K562 (cell line): ENCODE results near the gene ADM2. TPM values are rescaled to one million over a fixed set of nuclear protein-coding genes. Genes with fewer than 3 reads are reported as not detected.

Experiments
- CUX1 ChIP-seq: fragments of 200-800 bp; sonication (Bioruptor generic); IDR thresholded peaks from 2 replicates; pipeline ENCODE4 v1.6.1; 2016; ENCODE audit warnings: missing genetic modification characterization, missing compliant biosample characterization
- DMBX1 ChIP-seq: fragments of 250-450 bp; sonication (Bioruptor Pico); IDR thresholded peaks from 2 replicates; pipeline ENCODE4 v1.8.0; 2022; ENCODE audit warnings: inconsistent platforms, mild to moderate bottlenecking, moderate library complexity, borderline replicate concordance
- MXI1 ChIP-seq: IDR thresholded peaks from 2 replicates; pipeline ENCODE4 v1.6.1; 2011; ENCODE audit warnings: low read depth, mild to moderate bottlenecking, improper control_type of control experiment, low read length
- POLR2H ChIP-seq: IDR thresholded peaks from 2 replicates; pipeline ENCODE4 v1.6.1; 2016; ENCODE audit warnings: missing genetic modification characterization, low read depth, mild to moderate bottlenecking, control low read depth, missing compliant biosample characterization, moderate library complexity
- SNRNP70 ChIP-seq: fragments of 200-400 bp; formaldehyde crosslinking; optimal IDR thresholded peaks from 2 replicates; pipeline ENCODE3; 2017; ENCODE audit warnings: low read depth, low read length
- UBTF ChIP-seq, 2 experiments: IDR thresholded peaks; 2 replicates each; pipeline ENCODE4 v1.6.1; 2012; ENCODE audit warnings: improper control_type of control experiment in 2 of 2, low read depth in 2 of 2, low read length in 2 of 2, borderline replicate concordance in 1 of 2
- ZBTB17 ChIP-seq: fragments of 450-650 bp; formaldehyde crosslinking; IDR thresholded peaks from 2 replicates; pipeline ENCODE4 v1.4.0; 2020; ENCODE audit warnings: mild to moderate bottlenecking
- ZMIZ1 ChIP-seq, 2 experiments: fragments of 150-350 bp in 1 of 2; IDR thresholded peaks; 2 replicates each; pipeline ENCODE4 v1.6.1; 2012 to 2016; ENCODE audit warnings: low read depth in 2 of 2, low read length in 2 of 2, mild to moderate bottlenecking in 1 of 2, moderate library complexity in 1 of 2
- ZNF121 ChIP-seq: sonication (generic); formaldehyde crosslinking; conservative IDR thresholded peaks from 2 replicates; pipeline ENCODE4 v1.8.0; 2022; ENCODE audit warnings: missing genetic modification reagents
- ZNF766 ChIP-seq: fragments of 200-800 bp; sonication (Bioruptor generic); conservative IDR thresholded peaks from 2 replicates; pipeline ENCODE4 v1.6.1; 2016; ENCODE audit warnings: missing genetic modification characterization, missing compliant biosample characterization
- polyA plus RNA-seq, 8 experiments: library from polyadenylated mRNA; depleted of rRNA in 4 of 8; stranded (reverse) in 5 of 8; unstranded in 3 of 8; fragments of >200 nt; fragmentation: Nextera tagmentation in 2 of 8; fragmentation: Illumina TruSeq in 1 of 8; extraction: Ambion mirVana in 2 of 8; extraction: Trizol in 1 of 8; gene quantifications; 2 replicates each; pipeline versions ENCODE4 v1.2.1 to v1.2.3, GENCODE V29; 2011 to 2014; ENCODE audit warnings: inconsistent platforms in 1 of 8, missing spikeins in 1 of 8
- total RNA-seq, 7 experiments: library from RNA; depleted of rRNA in 6 of 7; stranded (reverse); fragments of >200 nt in 6 of 7; fragmentation: Illumina TruSeq in 2 of 7; extraction: Trizol in 2 of 7; gene quantifications; 2 replicates each; pipeline versions ENCODE4 v1.2.1 to v1.2.3, GENCODE V29; 2011 to 2021; ENCODE audit warnings: low replicate concordance in 1 of 7
- TF ChIP-seq, protein P1 (sequence below): fragments of 450-650 bp; formaldehyde crosslinking; IDR thresholded peaks from 2 replicates; pipeline ENCODE4 v1.4.0; 2022; ENCODE audit warnings: mild to moderate bottlenecking, moderate library complexity
- TF ChIP-seq, protein P2 (sequence below), 2 experiments: fragments of 450-650 bp in 1 of 2; sonication (generic) in 1 of 2; formaldehyde crosslinking; conservative IDR thresholded peaks; 2 replicates each; pipeline versions ENCODE4 v1.4.0 to v1.8.1; 2020 to 2022; ENCODE audit warnings: mild to moderate bottlenecking in 1 of 2, missing genetic modification reagents in 1 of 2

The ADM2 gene
- total and polyA plus RNA-seq, 9 of the 15 experiments (the other 6 are each of a cell fraction or from before 2014, with no cell fraction given), result 0.11 to 5.1 (median 0.38) TPM

DNA sequence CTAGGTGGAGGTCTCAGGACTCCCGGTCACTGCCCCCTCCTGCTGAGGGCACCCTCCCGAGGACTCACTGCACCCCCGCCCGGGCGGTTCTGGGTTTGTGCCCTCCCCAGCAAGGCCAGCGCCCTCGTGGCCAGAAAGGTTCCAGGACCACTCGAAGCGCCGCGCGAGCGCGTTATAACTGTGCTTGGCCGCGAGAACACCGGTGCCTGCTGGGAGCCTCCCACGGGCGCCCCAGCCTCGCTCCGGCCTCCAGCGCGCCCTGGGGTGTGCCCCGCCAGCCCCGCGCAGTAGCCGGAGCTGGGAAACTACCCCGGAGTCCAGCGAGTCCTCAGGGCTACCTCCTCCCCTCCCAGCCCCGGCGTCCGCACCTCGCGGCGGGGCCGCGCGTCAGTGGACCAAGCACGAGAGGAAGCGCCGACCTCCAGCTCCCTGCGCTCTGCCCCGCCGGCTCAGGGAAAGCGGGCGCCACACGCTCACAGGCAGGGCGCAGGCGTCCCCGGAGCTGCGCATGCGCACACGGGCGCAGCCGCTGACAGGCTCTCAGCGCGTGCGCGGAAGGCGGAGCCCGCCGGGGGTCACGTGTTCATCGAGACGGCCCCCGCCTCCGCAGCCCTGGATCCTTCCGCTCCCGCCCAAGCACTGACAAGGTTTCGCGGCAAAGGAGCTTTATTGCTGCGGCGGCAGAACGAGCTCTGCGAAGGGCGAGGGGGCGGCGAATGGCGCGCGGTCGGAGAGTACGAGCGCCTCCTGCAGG is 43.9 kb downstream of the ADM2 start, which contains the start of gene SCO2 (continued):
- TF ChIP-seq ZMIZ1 (IDR thresholded peaks at IDR 0.05; ENCODE audit: low read depth in 2 of 2, low read length in 2 of 2) (no peak), UBTF (IDR thresholded peaks at IDR 0.05; ENCODE audit: borderline replicate concordance in 1 of 2, low read depth in 2 of 2, low read length in 2 of 2) (peak in 1 of 2 experiments; percentile 43; a peak in 1 of 4 replicates), DMBX1 (CRISPR knock-in tag) (no peak), ZBTB17 (CRISPR knock-in tag) (no peak), CUX1 (CRISPR knock-in tag) (no peak), ZNF121 (CRISPR knock-in tag) (no peak), SNRNP70 (no peak), POLR2H (tag) (peak; percentile 67), MXI1 (0 out of 2 replicates have a peak, but pooled peaks have one; percentile 13), ZNF766 (no peak)
- TF ChIP-seq, protein P1, sequence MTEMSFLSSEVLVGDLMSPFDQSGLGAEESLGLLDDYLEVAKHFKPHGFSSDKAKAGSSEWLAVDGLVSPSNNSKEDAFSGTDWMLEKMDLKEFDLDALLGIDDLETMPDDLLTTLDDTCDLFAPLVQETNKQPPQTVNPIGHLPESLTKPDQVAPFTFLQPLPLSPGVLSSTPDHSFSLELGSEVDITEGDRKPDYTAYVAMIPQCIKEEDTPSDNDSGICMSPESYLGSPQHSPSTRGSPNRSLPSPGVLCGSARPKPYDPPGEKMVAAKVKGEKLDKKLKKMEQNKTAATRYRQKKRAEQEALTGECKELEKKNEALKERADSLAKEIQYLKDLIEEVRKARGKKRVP (CRISPR knock-in tag), result no peak
- TF ChIP-seq, protein P2, sequence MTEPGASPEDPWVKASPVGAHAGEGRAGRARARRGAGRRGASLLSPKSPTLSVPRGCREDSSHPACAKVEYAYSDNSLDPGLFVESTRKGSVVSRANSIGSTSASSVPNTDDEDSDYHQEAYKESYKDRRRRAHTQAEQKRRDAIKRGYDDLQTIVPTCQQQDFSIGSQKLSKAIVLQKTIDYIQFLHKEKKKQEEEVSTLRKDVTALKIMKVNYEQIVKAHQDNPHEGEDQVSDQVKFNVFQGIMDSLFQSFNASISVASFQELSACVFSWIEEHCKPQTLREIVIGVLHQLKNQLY (CRISPR knock-in tag; conservative IDR thresholded peaks at IDR 0.05), result no peak
